Loucy (cell line): Measurements from ENCODE around the gene PROC.

Experiments used
- CTCF ChIP-seq: fragments of 200-600 bp; sonication (generic); conservative IDR thresholded peaks from 2 replicates; pipeline ENCODE4 v1.5.1; 2014; ENCODE audit warnings: mild to moderate bottlenecking, antibody characterized with exemption, low read length
- EZH2phosphoT487 ChIP-seq: fragments of 200-600 bp; IDR thresholded peaks from 2 replicates; pipeline ENCODE4 v1.6.1; 2018; ENCODE audit warnings: antibody characterized with exemption, mild to moderate bottlenecking, moderate library complexity, borderline replicate concordance

GRCh38 chr2:127449898-127450297, 31.7 kb downstream of the PROC start:
- TF ChIP-seq CTCF (no peak), EZH2phosphoT487 (no peak)
